Embryonic facial prominence (tissue), 1 donor: ENCODE results near the gene SH3RF3.

Experiments used
- DNase-seq: peaks from one replicate; pipeline ENCODE4 v3.0.0-alpha.2; 2016; ENCODE audit errors: extremely low spot score

Gene SH3RF3

DNA sequence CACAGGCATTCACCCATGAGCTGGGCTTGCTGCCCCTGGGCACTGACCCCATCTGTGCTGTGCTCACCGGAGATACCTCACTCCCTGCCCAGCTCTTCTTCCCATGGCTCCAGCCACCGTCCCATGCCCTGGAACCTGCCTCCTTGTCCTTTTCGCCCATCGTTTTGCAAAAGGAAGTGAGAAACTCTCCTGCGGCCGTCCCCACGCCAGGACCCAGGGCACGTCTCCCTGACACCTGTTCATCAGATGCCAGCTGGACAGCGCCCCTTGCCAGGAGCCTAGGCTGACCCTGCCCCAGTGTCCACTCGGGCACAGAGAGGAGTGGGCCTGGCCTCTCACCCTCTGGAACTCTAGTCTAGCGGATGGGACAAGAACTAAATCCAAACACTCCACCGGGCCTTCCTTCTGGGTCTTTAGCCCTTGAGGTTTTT lies 246.1 kb downstream of the SH3RF3 start:
- no peak for DNase-seq

DNA sequence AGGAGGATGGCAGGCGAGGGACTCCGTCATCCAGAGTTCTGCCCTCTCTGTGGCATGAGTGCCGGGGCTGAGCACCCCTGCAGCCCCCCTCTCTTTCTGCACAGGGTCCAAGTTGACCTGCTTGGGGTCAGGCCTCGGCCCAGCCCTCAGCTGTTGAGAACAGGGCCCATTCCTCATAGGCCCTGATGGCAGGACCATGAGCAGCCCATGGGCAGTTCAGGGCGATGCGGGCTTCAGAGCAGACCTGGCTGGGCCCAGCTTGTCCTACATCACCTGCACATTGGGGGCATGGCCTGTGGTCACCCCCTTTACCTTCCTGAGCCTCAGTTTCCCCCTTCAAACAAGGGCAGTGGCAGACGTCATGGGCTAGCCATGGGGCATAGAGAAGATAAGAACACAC lies 246.7 kb downstream of the SH3RF3 start:
- DNase-seq: no peak

DNA sequence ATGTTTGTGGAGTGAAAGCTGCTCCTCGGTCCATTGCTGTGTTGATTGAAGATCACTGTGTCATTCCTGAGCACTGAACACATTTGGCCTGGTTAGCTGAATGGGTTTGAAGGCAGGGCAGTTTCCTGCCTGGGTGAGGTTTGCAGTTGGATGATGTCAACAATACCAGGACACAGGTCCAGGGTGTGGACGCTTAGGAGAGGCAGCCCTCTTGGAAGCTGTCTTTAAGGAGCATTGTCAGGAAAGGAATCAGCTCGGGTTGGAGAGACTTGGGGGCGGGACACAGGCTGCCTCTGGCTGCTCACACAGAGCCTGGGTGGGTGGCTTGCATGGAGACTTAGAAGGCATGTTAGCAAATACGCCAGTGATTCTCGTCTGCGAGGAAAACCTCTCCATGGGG lies 247.1 kb downstream of the SH3RF3 start:
- no peak for DNase-seq

DNA sequence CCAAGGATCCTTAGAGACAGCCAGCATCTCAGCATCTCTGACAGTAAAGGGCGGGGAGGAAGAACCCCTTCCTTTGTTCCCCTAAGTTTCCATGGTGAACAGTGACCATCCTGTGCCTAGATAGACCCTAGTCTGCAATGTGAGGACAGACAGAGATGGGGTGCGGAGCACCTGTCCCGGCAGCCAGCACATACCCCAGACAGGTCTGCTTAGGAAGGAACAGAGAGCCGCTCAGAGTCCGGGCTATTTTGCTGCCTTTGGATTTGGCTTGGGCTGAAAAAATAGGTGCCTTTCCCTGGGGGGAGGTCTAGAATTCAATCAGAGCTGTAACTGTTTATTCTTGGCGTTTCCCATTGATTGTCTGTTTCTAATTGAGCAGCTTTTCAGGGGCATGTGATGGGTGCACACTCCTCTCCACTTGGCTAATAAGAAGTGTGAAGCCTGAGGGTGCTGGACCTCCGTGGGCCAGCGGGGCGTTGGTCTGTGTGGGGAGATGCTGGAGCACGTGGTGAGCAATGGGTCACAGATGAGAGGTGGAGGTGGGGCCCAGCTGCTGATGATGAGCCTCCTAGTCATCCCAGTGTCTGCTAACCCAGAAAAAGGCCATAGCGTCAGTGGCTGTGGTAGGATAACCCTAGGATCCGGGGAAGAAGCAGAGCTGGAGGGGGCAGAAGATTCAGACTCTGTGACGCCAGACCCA lies 247.9 kb downstream of the SH3RF3 start:
- DNase-seq: no peak

DNA sequence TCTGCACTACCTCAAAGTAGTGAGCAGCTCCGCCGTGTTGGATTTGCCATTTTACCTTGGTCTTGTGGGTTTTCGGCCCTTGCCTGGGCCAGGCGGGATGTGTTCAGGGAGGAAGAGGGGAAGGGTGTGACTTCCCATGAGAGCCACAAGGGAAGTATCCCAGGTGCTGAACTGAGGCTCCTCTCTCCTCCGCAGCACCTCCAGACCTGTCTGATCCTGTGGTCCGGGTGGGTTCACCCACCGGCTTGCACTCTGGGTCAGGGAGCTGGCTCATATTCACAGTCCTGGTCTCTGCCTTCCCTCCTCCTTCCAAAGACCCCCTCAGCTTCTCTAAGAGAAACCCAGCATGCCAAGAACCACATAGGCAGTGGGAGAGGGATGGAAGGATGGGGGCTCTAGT lies 249.0 kb downstream of the SH3RF3 start:
- DNase-seq: no peak

DNA sequence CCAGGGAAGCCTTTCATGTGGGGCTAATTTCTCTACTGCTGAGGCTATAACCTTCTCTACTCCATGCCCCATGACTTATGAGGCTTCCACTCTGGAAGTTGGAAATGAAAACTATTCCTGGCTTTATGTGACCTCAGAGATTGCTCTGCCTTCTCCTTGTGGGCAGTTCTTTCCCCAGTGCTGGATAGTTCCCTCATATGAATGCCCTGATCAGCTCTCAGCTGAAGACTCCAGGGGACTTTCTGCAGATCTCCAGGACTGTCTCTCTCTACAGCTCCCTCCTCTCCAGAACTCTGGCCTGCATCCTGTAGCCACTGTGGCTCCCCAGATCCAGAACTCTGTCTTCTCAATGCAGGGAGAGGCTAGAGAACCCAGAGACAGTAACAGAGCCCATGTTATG lies 249.7 kb downstream of the SH3RF3 start:
- no peak for DNase-seq

DNA sequence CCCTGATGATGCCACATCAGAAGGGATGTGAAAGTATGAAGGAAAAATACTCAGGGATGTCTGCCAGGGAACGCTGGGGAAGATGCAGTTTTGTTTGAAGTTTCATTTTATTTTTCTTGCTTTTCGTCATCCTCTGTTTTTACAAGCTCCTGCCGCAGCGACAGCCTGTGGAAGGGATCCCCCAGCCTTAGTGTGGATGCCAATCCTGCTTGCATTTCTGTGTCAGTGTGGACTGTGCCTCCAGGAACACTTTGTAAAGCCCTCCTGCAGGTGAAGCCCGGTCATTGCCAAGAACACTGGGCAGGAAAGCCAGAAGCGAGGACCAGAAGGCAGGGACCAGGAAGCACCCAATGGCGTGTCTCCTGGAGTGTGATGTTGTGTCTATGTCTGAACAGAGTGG lies 250.5 kb downstream of the SH3RF3 start:
- no peak for DNase-seq

DNA sequence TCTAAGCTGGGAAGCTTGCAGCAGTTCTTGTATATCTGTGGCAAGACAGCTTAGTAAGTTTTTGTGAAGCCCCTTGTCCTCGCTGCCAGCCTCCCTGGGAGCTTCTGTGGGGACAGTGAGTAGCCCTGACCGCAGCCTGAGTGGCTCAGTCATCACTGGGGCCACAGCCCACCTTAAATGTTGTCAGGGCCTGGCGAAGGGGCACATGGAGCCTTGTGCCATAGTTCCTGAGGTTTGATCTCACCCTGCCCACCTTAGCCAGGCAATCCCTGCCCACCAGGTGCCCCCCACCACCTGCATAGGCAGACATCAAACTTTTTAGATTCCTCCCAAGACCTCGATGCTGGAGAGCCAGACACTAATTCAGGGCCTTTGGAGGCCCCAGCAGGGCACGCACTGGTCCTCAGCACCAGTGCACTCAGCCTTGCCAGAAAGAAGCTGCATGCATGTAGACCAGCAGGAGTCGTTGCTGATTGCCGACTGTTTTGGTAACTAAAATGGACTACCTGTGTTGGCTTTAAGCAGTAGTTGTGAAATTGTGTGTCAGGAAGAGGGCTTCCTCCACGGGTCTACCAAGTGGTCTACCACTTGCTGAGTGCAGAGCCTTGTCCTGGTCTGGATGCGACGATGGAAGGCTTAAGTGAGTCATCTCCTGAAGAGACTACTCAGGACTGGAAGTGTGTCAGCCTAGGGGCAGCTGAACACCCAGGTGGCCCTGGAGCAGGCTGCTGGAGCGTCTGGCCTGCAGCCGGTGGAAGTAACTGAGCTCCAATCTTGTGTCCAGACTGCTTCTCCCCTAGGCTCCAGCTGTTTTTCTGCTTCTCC lies 251.7 kb downstream of the SH3RF3 start:
- DNase-seq: no peak

DNA sequence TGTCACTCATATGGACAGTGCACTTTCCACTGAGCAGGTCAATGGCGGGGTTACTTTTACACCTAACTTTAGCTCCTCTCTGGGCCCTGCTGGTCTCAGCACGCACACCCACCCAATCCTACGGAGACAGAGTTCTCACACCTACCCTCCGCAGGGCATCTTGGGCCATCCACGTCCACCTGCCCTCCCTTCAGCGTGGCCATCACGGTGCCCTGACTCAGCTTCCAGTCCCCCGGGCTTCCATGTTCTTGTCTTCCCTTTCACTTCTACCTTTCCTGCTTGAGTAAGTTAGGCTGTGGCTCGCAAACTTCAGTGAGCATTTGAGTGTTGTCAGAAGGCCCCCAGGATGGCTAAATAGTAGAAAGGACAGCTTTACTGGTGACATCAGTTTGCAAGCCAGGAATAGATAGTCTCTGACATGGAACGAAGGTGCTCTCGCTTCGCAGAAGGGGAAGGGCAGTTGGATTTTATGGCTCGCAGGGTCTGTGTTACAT lies 252.4 kb downstream of the SH3RF3 start:
- DNase-seq: no peak

DNA sequence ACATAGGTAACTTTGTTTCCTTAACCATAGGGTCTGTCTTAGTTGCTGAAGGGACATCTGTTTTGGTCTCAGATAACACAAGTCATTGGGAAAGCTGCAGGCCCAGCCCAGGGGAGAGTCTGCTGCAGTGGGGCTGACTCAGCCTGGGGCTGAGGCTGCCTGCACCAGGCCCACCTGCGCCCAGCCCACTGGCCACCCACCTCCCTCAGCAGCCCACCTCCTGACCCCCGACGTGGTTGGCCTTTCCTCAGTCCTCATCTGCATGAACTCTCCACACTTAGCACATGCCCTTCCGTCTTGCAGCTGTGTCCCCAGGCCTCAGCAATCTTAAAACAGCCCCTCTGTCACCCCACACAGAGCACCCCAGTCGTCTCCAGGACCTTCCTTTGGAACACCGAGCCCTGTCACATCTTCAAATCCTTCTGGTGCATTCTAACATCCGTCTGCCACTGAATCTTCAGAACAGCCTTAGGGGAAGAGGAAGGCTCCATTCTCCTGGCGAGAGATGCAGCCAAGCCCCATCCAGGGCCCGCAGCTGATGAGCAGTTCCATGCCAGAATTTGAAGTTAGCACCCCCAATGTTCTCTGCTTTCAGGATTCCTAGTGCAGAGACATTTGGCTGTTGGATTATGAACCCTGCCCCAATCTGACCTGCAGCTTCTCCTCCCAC lies 253.4 kb downstream of the SH3RF3 start:
- DNase-seq: no peak

DNA sequence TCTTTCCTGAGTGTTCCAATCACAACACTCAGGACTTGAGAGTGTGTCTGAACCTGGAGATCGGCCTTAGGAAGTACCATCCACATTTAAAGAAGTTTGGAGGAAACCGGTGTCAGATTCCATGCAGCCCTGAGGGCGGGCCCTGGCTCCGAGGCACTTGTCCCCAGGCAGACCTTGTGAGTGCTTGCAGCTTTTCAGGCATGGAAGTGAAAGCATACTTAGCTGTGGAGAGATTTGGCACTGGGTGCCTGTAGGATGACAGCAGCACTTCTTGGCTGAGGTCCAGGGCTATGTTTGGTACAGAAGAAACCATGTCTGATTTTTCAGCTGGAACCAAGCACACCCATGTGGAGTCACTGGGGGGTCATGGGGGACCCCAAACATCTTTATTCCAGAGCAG lies 253.9 kb downstream of the SH3RF3 start:
- DNase-seq: peak; percentile 19

DNA sequence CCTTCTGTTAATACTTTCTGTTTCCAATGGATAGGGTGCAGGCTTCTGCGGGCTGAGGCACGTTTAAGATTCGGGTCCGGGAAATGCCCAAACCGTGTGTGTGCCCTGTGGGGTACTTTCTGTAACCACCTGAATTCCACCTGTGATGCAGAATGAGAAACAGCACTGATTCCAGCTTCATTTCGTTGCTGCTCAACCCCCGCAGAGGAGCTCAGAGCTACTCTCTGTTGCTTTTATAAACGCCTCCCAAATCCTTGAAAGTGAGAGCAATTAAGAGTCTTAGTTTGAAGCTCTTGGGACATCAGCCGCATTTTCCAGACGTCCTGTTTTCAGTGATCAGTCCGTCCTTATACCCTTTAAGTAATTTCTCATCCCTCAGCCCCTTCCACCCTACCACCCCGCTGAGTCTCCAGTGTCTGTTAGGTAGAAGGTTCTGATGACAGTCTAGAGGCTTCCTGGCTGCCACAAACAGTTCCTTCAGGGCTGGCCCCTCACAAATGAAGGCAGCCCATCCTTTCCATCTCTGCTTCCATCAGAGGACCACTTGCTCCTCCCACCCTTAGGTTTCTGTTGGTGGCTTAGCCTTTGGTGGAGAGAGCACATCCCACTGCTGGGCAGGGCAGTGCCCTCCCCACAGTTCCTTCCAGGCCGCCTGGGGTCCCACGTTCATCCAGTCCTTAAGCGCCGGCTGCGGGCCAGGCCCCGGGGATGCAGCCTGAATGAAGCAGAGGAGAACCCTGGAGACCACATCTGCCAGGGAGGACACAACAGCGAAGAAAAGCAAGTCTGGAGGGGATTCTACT lies 254.7 kb downstream of the SH3RF3 start:
- no peak for DNase-seq

DNA sequence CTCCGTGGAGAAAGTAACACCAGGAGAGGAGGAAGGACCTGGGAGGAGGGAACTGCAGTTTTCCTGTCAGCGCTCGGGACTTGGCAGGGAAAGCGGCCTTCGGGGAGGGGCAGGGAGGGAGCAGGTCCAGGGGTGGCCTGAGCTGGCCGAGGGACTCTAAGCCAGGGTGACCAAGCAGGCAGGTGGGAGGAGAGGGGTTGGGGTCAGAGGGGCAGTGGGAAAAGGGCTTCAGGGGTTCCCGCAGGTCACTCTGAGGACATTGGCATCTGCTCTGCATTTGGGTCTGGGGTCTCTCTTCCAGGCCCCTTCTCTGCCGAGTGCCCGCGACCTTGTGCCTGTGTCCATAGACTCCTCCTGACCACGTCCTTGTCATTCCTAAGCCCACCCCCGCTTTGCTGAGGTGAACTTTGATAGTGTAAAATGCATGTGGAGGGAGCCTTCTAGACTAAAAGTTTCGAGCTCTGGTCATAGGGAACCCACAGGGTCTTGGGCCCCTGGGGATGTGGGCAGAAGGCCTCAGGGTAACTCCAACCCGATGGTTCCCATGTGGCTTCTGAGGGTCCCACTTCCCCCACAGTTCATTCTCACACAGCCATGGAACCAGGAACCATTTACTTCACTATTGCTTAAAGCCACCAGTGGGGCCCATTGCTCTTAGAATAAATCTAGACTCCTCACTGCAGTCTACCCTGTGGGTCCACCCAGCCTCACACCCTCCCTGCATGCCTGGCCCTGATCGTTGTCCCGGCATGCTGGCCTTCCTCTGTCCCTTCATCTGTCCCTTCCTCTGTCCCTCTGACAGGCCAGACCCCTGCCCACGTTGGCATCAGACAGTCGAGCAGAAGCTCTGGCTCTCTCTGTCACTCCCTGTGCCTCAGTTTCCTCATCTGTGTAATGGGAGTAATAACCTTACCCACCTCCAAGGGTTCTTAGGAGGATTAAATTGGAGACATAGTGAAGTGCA lies 255.6 kb downstream of the SH3RF3 start:
- no peak for DNase-seq

DNA sequence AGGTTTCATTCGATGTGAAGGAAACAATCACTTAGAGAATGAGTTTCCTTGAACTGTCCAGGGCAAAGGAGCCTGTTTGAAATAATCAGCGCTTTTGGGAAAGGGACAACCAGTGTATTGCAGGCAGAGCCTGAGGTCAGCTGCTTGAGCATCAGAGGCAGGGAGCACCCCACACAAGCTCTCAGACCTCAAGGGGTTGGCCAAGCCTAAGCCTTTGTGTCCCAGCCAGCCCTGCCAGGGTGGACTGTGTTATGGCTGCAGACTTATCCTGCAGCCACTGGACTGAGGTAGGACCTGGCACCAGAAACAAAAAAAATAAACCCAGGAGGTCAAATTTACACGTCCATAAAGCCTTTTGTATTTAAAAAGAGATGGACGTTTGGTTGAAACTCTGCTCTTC lies 256.5 kb downstream of the SH3RF3 start:
- no peak for DNase-seq

DNA sequence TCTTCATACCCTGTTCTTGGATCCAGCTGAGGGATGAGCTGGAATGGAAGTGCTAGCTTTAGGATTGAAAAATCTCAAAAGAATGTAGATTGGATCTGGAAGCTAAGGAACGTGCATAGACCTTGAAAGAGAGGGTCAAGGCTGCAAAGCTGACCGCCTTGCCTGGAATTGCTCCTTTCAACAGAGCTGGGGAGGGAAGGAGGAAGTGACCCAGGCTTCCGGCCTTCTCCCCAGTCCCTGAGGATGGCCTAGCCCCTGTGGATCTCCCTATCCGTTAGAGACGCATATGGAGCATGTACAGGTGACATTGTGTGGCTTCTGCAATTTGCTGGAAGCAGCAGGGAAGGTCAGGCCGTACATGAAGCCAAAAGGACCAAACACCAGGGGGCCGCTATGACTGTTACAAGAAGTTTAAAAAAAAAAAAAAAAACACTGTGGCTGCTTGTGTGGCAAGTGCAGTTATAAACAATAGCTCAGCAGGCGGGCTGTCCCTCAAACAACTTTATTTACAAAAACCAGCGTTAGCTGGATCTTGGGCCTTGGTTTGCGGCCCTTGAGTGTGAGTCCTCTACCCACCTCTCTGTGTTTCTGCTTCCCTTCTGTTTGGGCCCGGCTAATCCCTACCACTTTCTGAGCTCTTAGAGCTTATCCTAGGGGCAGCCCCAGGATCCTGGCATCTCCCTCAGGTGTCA lies 257.1 kb downstream of the SH3RF3 start:
- no peak for DNase-seq

DNA sequence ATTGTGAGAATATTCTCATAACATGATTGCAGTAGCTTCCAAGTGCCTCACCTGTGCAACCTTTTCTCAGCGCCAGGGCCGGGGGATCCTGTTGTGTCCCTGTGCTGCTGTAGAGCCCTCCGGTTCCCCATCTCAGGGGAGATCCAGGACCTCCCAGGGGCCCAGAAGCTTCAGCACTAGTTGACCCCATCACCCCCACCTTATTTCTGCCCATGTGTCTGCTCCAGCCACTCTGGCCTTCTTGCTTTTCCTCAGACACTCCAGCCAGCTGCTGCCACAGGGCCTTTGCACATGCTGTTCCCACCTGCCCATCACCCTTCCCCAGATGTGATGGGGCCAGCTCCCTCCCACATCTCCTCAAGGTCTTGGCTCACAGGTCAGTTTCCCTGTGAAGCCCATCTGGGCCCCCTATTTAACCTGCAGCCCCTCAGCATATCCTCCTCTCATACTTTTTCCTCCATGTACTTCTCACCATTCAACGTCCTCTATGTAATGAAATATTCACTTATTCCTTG lies 258.3 kb downstream of the SH3RF3 start:
- no peak for DNase-seq

DNA sequence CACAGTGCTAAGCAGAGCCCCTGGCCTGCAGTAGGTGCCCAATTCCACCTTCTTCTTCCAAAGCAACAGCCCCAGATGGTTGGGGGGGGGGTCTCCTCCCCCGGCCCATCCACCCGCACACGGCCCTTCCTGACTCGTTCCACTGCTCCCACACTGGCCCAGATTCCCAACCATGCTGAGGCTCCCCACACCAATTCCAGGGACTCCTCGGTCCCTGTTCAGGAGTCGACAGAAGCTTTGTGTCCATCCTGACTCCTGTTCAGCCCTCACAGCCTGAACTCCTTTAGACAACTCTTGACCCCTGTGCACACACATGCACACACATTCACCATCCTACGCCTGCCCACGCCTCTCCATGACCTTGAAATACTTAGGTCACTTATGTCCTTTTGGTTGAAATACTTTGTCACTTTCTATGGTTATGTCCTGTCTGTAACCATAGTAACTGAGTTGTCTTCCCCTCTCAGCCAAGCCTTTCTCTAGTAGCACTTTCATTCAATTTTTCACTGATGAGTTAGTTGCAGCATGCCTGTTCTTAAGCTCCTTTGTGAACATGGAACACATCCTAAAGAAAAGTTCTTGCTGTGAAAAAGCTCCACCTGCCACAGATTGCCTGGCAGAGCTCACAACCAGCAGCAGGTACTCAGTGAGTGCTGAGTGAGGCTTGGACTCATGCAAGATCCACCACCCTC lies 258.9 kb downstream of the SH3RF3 start:
- DNase-seq: no peak

DNA sequence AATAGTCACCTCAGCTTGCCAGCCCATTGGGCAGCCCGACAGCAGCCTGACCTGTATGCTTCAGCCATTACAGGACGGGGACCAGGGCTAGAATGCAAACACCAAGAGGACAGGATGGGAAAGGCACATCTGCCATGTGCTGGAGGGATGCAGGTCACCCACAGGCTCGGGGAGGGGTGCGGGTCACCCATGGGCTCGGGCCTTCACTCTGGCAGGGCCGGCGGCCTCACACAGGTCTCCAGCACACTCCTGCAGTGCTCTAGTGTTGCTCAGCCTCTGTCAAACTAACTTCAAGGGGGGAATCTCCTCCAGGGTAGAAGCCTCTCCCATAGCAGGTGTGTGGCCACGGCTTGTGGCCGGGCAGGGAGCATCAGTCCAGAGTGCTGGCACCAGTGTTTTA lies 262.2 kb downstream of the SH3RF3 start:
- no peak for DNase-seq

DNA sequence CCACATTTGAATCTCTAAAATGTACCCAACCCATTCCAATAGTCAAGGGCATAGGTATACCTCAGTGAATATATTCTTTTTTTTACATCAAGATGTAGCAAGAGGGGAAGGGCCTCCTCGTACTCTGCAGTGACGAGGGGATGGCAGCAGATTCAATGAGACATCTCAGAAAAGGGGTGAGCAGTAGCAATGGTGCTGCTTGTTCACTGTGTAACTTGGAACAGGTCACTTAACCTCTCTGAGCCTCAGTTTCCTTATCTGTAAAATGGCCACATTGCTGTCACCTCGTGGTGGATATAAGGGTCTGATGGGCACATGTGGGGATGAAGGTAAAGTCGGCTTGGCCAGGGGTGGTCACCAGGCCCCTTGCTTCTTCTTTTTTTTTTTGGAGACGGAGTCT lies 263.1 kb downstream of the SH3RF3 start:
- DNase-seq: no peak
